ENCODE results near the gene GNG7.

GRCh38 chr19:2678044-2678671 is 24.3 kb downstream of the GNG7 start:
- no peak for TF ChIP-seq EZH2phosphoT487 (IDR thresholded peaks at IDR 0.05; ENCODE audit: insufficient read depth, low read depth)
- TF ChIP-seq EZH2 (IDR thresholded peaks at IDR 0.05; ENCODE audit: insufficient read depth, poor library complexity, severe bottlenecking) = no peak
